Measurements from ENCODE around the gene PRUNE2.

PRUNE2 gene

GRCh38 chr9:76680716-76681425 is 225.0 kb downstream of the PRUNE2 start:
- Histone ChIP-seq H3K9me3 (ENCODE audit: control insufficient read depth, low read length) (no peaks in the 10 kb centered on the region), H3K4me1 (ENCODE audit: control insufficient read depth, insufficient read depth, low read depth, low read length) (peaks cover 5% of the 10 kb centered on the region), H2AFZ (ENCODE audit: low read depth, low read length) (no peak overlapping the region), H3K4me2 (ENCODE audit: low read length, poor library complexity, severe bottlenecking) (no peak overlapping the region), H4K8ac (ENCODE audit: low read length) (no peak overlapping the region), H4K91ac (ENCODE audit: low read length) (no peak overlapping the region), H3K23ac (ENCODE audit: low read length in 2 of 2) (no peak overlapping the region), H3K14ac (ENCODE audit: low read length in 2 of 2) (no peak overlapping the region), H3K9ac (ENCODE audit: low read length) (no peak overlapping the region), H3K4me3 (ENCODE audit: insufficient read depth in 1 of 2, low read depth in 1 of 2, low read length in 2 of 2) (no peak overlapping the region), H3K36me3 (ENCODE audit: control insufficient read depth in 1 of 2, insufficient read depth in 2 of 2, low read depth in 1 of 2, low read length in 2 of 2) (no peaks in the 10 kb centered on the region), H2BK5ac (ENCODE audit: low read depth, low read length, poor library complexity, severe bottlenecking) (no peak overlapping the region), H2AK5ac (ENCODE audit: low read length, severe bottlenecking) (no peak overlapping the region), H3K4ac (ENCODE audit: low read depth in 1 of 2, low read length in 2 of 2) (no peak overlapping the region), H2BK15ac (ENCODE audit: low read depth, poor library complexity, severe bottlenecking) (no peak overlapping the region), H3K27me3 (ENCODE audit: control insufficient read depth in 1 of 2, insufficient read depth in 1 of 2, low read length in 2 of 2) (no peaks in the 10 kb centered on the region), H2BK120ac (ENCODE audit: low read depth, low read length) (no peak overlapping the region), H3K27ac (ENCODE audit: low read length, poor library complexity, severe bottlenecking) (no peak overlapping the region), H3K79me1 (replicated peaks; ENCODE audit: low read length, poor library complexity, severe bottlenecking) (no peaks in the 10 kb centered on the region), H3K18ac (ENCODE audit: low read depth in 1 of 2, low read length in 2 of 2) (no peak overlapping the region), H2BK12ac (ENCODE audit: low read length in 2 of 2) (no peak overlapping the region)
- WGBS, result 89% methylated on average over 3 of the region's 10 CpGs
- peak; percentile 16 for DNase-seq

- no peak overlapping the region for H2BK5ac ChIP-seq (ENCODE audit: low read depth, low read length, poor library complexity, severe bottlenecking)
- peak; percentile 21 for DNase-seq
- 83% methylated on average over 14 of the region's 15 CpGs for WGBS
- H2BK12ac ChIP-seq (ENCODE audit: low read length in 2 of 2), result no peak overlapping the region
- H3K23ac ChIP-seq (ENCODE audit: low read length in 2 of 2), result no peak overlapping the region
- no peaks in the 10 kb centered on the region for H3K36me3 ChIP-seq (ENCODE audit: control insufficient read depth in 1 of 2, insufficient read depth in 2 of 2, low read depth in 1 of 2, low read length in 2 of 2)
- H3K4me3 ChIP-seq (ENCODE audit: insufficient read depth in 1 of 2, low read depth in 1 of 2, low read length in 2 of 2), result no peak overlapping the region
- no peak overlapping the region for H3K14ac ChIP-seq (ENCODE audit: low read length in 2 of 2)
- no peak overlapping the region for H3K18ac ChIP-seq (ENCODE audit: low read depth in 1 of 2, low read length in 2 of 2)
- peaks cover 5% of the 10 kb centered on the region for H3K4me1 ChIP-seq (ENCODE audit: control insufficient read depth, insufficient read depth, low read depth, low read length)
- H4K91ac ChIP-seq (ENCODE audit: low read length), result no peak overlapping the region
- H3K9ac ChIP-seq (ENCODE audit: low read length), result no peak overlapping the region
- H4K8ac ChIP-seq (ENCODE audit: low read length), result no peak overlapping the region
- H2BK15ac ChIP-seq (ENCODE audit: low read depth, poor library complexity, severe bottlenecking), result no peak overlapping the region
- H2AK5ac ChIP-seq (ENCODE audit: low read length, severe bottlenecking), result no peak overlapping the region
- H2AFZ ChIP-seq (ENCODE audit: low read depth, low read length), result no peak overlapping the region
- H2BK120ac ChIP-seq (ENCODE audit: low read depth, low read length), result no peak overlapping the region
- H3K4ac ChIP-seq (ENCODE audit: low read depth in 1 of 2, low read length in 2 of 2), result no peak overlapping the region
- H3K79me1 ChIP-seq (replicated peaks; ENCODE audit: low read length, poor library complexity, severe bottlenecking), result no peaks in the 10 kb centered on the region
- no peaks in the 10 kb centered on the region for H3K27me3 ChIP-seq (ENCODE audit: control insufficient read depth in 1 of 2, insufficient read depth in 1 of 2, low read length in 2 of 2)
- no peaks in the 10 kb centered on the region for H3K9me3 ChIP-seq (ENCODE audit: control insufficient read depth, low read length)
- H3K27ac ChIP-seq (ENCODE audit: low read length, poor library complexity, severe bottlenecking), result peak overlapping the region; percentile 18
- H3K4me2 ChIP-seq (ENCODE audit: low read length, poor library complexity, severe bottlenecking), result no peak overlapping the region
Observed at GRCh38 chr9:76677481-76678055, 228.3 kb downstream of the PRUNE2 start.

GRCh38 chr9:76676857-76677256 is 229.1 kb downstream of the PRUNE2 start:
- Histone ChIP-seq H3K79me1 (replicated peaks; ENCODE audit: low read length, poor library complexity, severe bottlenecking) (no peaks in the 10 kb centered on the region), H3K4me1 (ENCODE audit: control insufficient read depth, insufficient read depth, low read depth, low read length) (peaks cover 5% of the 10 kb centered on the region), H3K9ac (ENCODE audit: low read length) (no peak overlapping the region), H2AFZ (ENCODE audit: low read depth, low read length) (no peak overlapping the region), H3K14ac (ENCODE audit: low read length in 2 of 2) (no peak overlapping the region), H3K36me3 (ENCODE audit: control insufficient read depth in 1 of 2, insufficient read depth in 2 of 2, low read depth in 1 of 2, low read length in 2 of 2) (no peaks in the 10 kb centered on the region), H2BK15ac (ENCODE audit: low read depth, poor library complexity, severe bottlenecking) (no peak overlapping the region), H2BK120ac (ENCODE audit: low read depth, low read length) (no peak overlapping the region), H2AK5ac (ENCODE audit: low read length, severe bottlenecking) (no peak overlapping the region), H3K18ac (ENCODE audit: low read depth in 1 of 2, low read length in 2 of 2) (no peak overlapping the region), H3K9me3 (ENCODE audit: control insufficient read depth, low read length) (no peaks in the 10 kb centered on the region), H3K23ac (ENCODE audit: low read length in 2 of 2) (no peak overlapping the region), H3K4me2 (ENCODE audit: low read length, poor library complexity, severe bottlenecking) (no peak overlapping the region), H2BK5ac (ENCODE audit: low read depth, low read length, poor library complexity, severe bottlenecking) (no peak overlapping the region), H2BK12ac (ENCODE audit: low read length in 2 of 2) (no peak overlapping the region), H4K91ac (ENCODE audit: low read length) (no peak overlapping the region), H3K4ac (ENCODE audit: low read depth in 1 of 2, low read length in 2 of 2) (no peak overlapping the region), H3K4me3 (ENCODE audit: insufficient read depth in 1 of 2, low read depth in 1 of 2, low read length in 2 of 2) (no peak overlapping the region), H4K8ac (ENCODE audit: low read length) (no peak overlapping the region), H3K27ac (ENCODE audit: low read length, poor library complexity, severe bottlenecking) (no peak overlapping the region), H3K27me3 (ENCODE audit: control insufficient read depth in 1 of 2, insufficient read depth in 1 of 2, low read length in 2 of 2) (no peaks in the 10 kb centered on the region)
- DNase-seq, result no peak
- WGBS, result 95% methylated on average over 4 of the region's 4 CpGs

- H2BK120ac ChIP-seq (ENCODE audit: low read depth, low read length), result no peak overlapping the region
- H2BK12ac ChIP-seq (ENCODE audit: low read length in 2 of 2), result no peak overlapping the region
- H3K4me2 ChIP-seq (ENCODE audit: low read length, poor library complexity, severe bottlenecking), result no peak overlapping the region
- no peak overlapping the region for H3K14ac ChIP-seq (ENCODE audit: low read length in 2 of 2)
- H3K4ac ChIP-seq (ENCODE audit: low read depth in 1 of 2, low read length in 2 of 2), result no peak overlapping the region
- no peaks in the 10 kb centered on the region for H3K79me1 ChIP-seq (replicated peaks; ENCODE audit: low read length, poor library complexity, severe bottlenecking)
- H4K91ac ChIP-seq (ENCODE audit: low read length), result no peak overlapping the region
- H3K4me3 ChIP-seq (ENCODE audit: insufficient read depth in 1 of 2, low read depth in 1 of 2, low read length in 2 of 2), result no peak overlapping the region
- H2AK5ac ChIP-seq (ENCODE audit: low read length, severe bottlenecking), result peak overlapping the region; percentile 49
- WGBS, result 55% methylated on average over 1 of the region's 1 CpG
- peak overlapping the region; percentile 38 for H3K9ac ChIP-seq (ENCODE audit: low read length)
- H2BK15ac ChIP-seq (ENCODE audit: low read depth, poor library complexity, severe bottlenecking), result no peak overlapping the region
- H3K36me3 ChIP-seq (ENCODE audit: control insufficient read depth in 1 of 2, insufficient read depth in 2 of 2, low read depth in 1 of 2, low read length in 2 of 2), result no peaks in the 10 kb centered on the region
- H4K8ac ChIP-seq (ENCODE audit: low read length), result no peak overlapping the region
- H3K23ac ChIP-seq (ENCODE audit: low read length in 2 of 2), result no peak overlapping the region
- H3K18ac ChIP-seq (ENCODE audit: low read depth in 1 of 2, low read length in 2 of 2), result no peak overlapping the region
- H3K27ac ChIP-seq (ENCODE audit: low read length, poor library complexity, severe bottlenecking), result peak overlapping the region; percentile 45
- peaks cover 9% of the 10 kb centered on the region for H3K4me1 ChIP-seq (ENCODE audit: control insufficient read depth, insufficient read depth, low read depth, low read length)
- H2BK5ac ChIP-seq (ENCODE audit: low read depth, low read length, poor library complexity, severe bottlenecking), result no peak overlapping the region
- no peaks in the 10 kb centered on the region for H3K27me3 ChIP-seq (ENCODE audit: control insufficient read depth in 1 of 2, insufficient read depth in 1 of 2, low read length in 2 of 2)
- no peak overlapping the region for H2AFZ ChIP-seq (ENCODE audit: low read depth, low read length)
- H3K9me3 ChIP-seq (ENCODE audit: control insufficient read depth, low read length), result no peaks in the 10 kb centered on the region
- DNase-seq, result peak; percentile 29
Observed at GRCh38 chr9:76667521-76667957, 238.4 kb downstream of the PRUNE2 start.
